Left ventricle myocardium inferior (tissue), 1 donor: Measurements from ENCODE around the gene FOSB. TPM values are rescaled to one million over a fixed set of nuclear protein-coding genes. Genes with fewer than 3 reads are reported as not detected.

Source experiments
- DNase-seq: peaks from one replicate; pipeline ENCODE4 v3.0.0-alpha.2; 2020
- H3K27ac ChIP-seq: fragments of 200-600 bp; replicated peaks from 2 replicates; pipeline ENCODE4 v1.8.0; 2021
- H3K27me3 ChIP-seq: fragments of 200-600 bp; 2 replicates; pipeline ENCODE4 v1.8.0; 2021; ENCODE audit warnings: low read depth
- H3K36me3 ChIP-seq: fragments of 200-600 bp; 2 replicates; pipeline ENCODE4 v1.8.0; 2021
- H3K4me1 ChIP-seq: fragments of 200-600 bp; 2 replicates; pipeline ENCODE4 v1.8.0; 2021
- H3K4me3 ChIP-seq: fragments of 200-600 bp; 2 replicates; pipeline ENCODE4 v1.8.0; 2021; ENCODE audit warnings: mild to moderate bottlenecking, moderate library complexity
- H3K9me3 ChIP-seq: fragments of 200-600 bp; replicated peaks from 2 replicates; pipeline ENCODE4 v1.8.0; 2021
- CTCF ChIP-seq: fragments of 200-600 bp; IDR thresholded peaks from 2 replicates; pipeline ENCODE4 v1.8.0; 2021; ENCODE audit warnings: antibody characterized with exemption, mild to moderate bottlenecking, borderline replicate concordance
- intact Hi-C: fragments of 100-400 bp; cut with micrococcal nuclease; formaldehyde crosslinking; loops from one replicate; pipeline ENCODE4 v1.11.0; 2022
- total RNA-seq: library from RNA; stranded (reverse); fragmentation: NEBNext Ultra II Directional; extraction: Animal tissue kit (Norgen Biotek cat#: 25700); gene quantifications from one replicate; pipeline ENCODE4 v1.2.1, GENCODE V29; 2021
- donor health status: DM: no; HTN: yes; CAD: no; lungs with severe emphysema.

Gene FOSB
- total RNA-seq, 1 donor from 2014 or later, result 0.33 TPM

GRCh38 chr19:45499196-45500180 is 31.7 kb downstream of the FOSB start:
- intact Hi-C loops, result no loop called here
- no peak for TF ChIP-seq CTCF

GRCh38 chr19:45500918-45501729 is 33.3 kb downstream of the FOSB start:
- no peaks in the 10 kb centered on the region for H3K36me3 ChIP-seq
- no peak overlapping the region for H3K4me3 ChIP-seq
- H3K27me3 ChIP-seq, result peaks cover 46% of the 10 kb centered on the region
- H3K27ac ChIP-seq, result no peak overlapping the region
- H3K4me1 ChIP-seq, result peaks cover 32% of the 10 kb centered on the region
- no peak for TF ChIP-seq CTCF
- no peak for DNase-seq
- intact Hi-C loops, result no loop called here
- H3K9me3 ChIP-seq, result no peaks in the 10 kb centered on the region

More at GRCh38 chr19:45499196-45500180, 31.7 kb downstream of the FOSB start:
- no peak overlapping the region for H3K27ac ChIP-seq
- peaks cover 46% of the 10 kb centered on the region for H3K27me3 ChIP-seq
- no peak for DNase-seq
- no peaks in the 10 kb centered on the region for H3K36me3 ChIP-seq
- H3K4me3 ChIP-seq, result peak overlapping the region; percentile 38
- no peaks in the 10 kb centered on the region for H3K9me3 ChIP-seq
- peaks cover 33% of the 10 kb centered on the region for H3K4me1 ChIP-seq

- TF ChIP-seq CTCF, result no peak
- peaks cover 46% of the 10 kb centered on the region for H3K27me3 ChIP-seq
- H3K4me1 ChIP-seq, result peaks cover 32% of the 10 kb centered on the region
- no peaks in the 10 kb centered on the region for H3K9me3 ChIP-seq
- DNase-seq, result no peak
- H3K36me3 ChIP-seq, result no peaks in the 10 kb centered on the region
- no peak overlapping the region for H3K27ac ChIP-seq
- intact Hi-C loops, result no loop called here
- H3K4me3 ChIP-seq, result no peak overlapping the region
Observed at GRCh38 chr19:45501730-45502014, 33.9 kb downstream of the FOSB start.

GRCh38 chr19:45502111-45502510 is 34.3 kb downstream of the FOSB start:
- no peak for TF ChIP-seq CTCF
- no peaks in the 10 kb centered on the region for H3K36me3 ChIP-seq
- H3K27ac ChIP-seq, result no peak overlapping the region
- H3K4me1 ChIP-seq, result peaks cover 34% of the 10 kb centered on the region
- H3K4me3 ChIP-seq, result no peak overlapping the region
- intact Hi-C loops, result no loop called here
- DNase-seq, result no peak
- H3K9me3 ChIP-seq, result no peaks in the 10 kb centered on the region
- H3K27me3 ChIP-seq, result peaks cover 45% of the 10 kb centered on the region

GRCh38 chr19:45503909-45504308 is 36.1 kb downstream of the FOSB start:
- no peak for TF ChIP-seq CTCF
- Histone ChIP-seq H3K4me1 (peaks cover 33% of the 10 kb centered on the region), H3K27me3 (peaks cover 29% of the 10 kb centered on the region), H3K36me3 (no peaks in the 10 kb centered on the region), H3K9me3 (no peaks in the 10 kb centered on the region), H3K27ac (no peak overlapping the region), H3K4me3 (no peak overlapping the region)
- no peak for DNase-seq
- intact Hi-C loops, result no loop called here
